Fibroblast of the aortic adventitia (primary cell): ENCODE results near the gene TMPRSS5. TPM values are rescaled to one million over a fixed set of nuclear protein-coding genes. Genes with fewer than 3 reads are reported as not detected.

Experiments
- DNase-seq: peaks from one replicate; pipeline ENCODE4 v3.0.0-alpha.2; 2010; ENCODE audit warnings: low read depth
- H3K4me3 ChIP-seq: 2 replicates; pipeline ENCODE4 v1.5.1; 2011; ENCODE audit warnings: low read depth, mild to moderate bottlenecking, control low read depth, low read length, moderate library complexity
- CTCF ChIP-seq: IDR thresholded peaks from 2 replicates; pipeline ENCODE4 v1.5.1; 2011; ENCODE audit warnings: mild to moderate bottlenecking, low read length, control low read depth, inconsistent platforms; ENCODE audit not compliant: insufficient read depth
- small RNA-seq: library from RNA; depleted of rRNA; stranded (forward); fragments of <200 nt; gene quantifications from one replicate; pipeline ENCODE3, GENCODE V24; 2012
- total RNA-seq: library from RNA; depleted of rRNA; stranded (reverse); fragments of >200 nt; gene quantifications from 2 replicates; pipeline ENCODE4 v1.2.3, GENCODE V29; 2012; ENCODE audit warnings: low replicate concordance

TMPRSS5 gene
- total RNA-seq, 1 donor: 0.09 TPM

DNA sequence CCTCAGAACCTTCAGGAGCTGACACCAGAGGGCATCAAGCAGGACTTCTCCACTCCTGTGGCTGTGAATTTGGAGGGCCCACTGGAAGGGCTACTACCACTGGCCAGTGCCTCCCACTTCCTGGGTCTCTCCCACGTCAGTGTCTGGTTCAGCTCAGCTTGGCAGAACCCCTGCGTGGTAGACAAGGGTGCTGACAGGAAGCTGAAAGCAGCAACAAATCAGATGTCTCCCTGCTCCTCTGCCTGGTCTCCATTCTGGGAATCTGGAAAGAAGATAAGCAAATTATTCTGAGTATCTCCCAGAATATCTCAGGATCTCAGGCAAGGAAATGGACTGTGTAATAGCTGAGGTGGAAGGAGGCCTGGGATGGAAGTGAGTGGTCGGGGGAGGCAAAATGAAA, 61.5 kb downstream of the TMPRSS5 start:
- TF ChIP-seq CTCF: no peak
- DNase-seq: no peak
- H3K4me3 ChIP-seq: no peak overlapping the region

DNA sequence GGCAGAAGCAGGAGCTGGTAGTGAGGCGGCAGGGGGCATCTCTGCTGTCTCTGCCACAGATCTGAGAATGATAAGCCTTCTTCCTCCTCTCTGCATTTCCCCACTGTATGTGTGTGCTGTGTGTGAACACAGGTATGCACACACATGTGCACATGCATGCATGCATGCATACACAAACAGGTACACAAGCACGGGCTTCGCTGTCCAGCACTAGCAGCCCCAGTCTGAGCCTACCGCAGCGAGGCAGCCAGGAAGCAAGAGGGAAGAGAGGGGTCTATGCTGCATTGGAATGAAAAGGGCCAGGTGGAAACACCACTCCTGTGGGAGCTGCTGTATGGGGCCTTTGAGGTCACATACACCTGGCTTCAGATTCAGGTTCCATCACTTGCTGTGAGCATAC, 62.4 kb downstream of the TMPRSS5 start:
- no peak for TF ChIP-seq CTCF
- no peak overlapping the region for H3K4me3 ChIP-seq
- no peak for DNase-seq

- DNase-seq: no peak
- H3K4me3 ChIP-seq: no peak overlapping the region
- no peak for TF ChIP-seq CTCF
Measured at GRCh38 chr11:113643006-113643585, 63.0 kb downstream of the TMPRSS5 start.

- H3K4me3 ChIP-seq: no peak overlapping the region
- DNase-seq: no peak
- TF ChIP-seq CTCF: no peak
Measured at GRCh38 chr11:113642090-113642489, 64.0 kb downstream of the TMPRSS5 start.

- no peak for DNase-seq
- H3K4me3 ChIP-seq: no peak overlapping the region
- TF ChIP-seq CTCF: no peak
Measured at GRCh38 chr11:113638376-113638775, 67.7 kb downstream of the TMPRSS5 start.

- H3K4me3 ChIP-seq: no peak overlapping the region
- no peak for DNase-seq
- no peak for TF ChIP-seq CTCF
Measured at GRCh38 chr11:113637636-113638035, 68.5 kb downstream of the TMPRSS5 start.

Small RNAs within 50 kb of the gene (small RNA-seq; reads per million reads assigned to genes)
- not detected for gene RPS29P19

Other genes starting within 250 kb of the TMPRSS5 start
- gene DRD2, start 230.9 kb downstream of the TMPRSS5 start, total RNA-seq: not detected in 2 replicates
- 10.5 and 26.7 TPM in 2 replicates for gene ZW10, start 67.4 kb upstream of the TMPRSS5 start, total RNA-seq
- not detected in 2 replicates for gene CLDN25, start 73.5 kb upstream of the TMPRSS5 start, total RNA-seq
- gene USP28, start 169.3 kb upstream of the TMPRSS5 start, total RNA-seq: 11.0 and 22.4 TPM in 2 replicates
- gene HTR3B, start 198.5 kb upstream of the TMPRSS5 start, total RNA-seq: not detected in 2 replicates